Measurements from ENCODE around the gene TSPOAP1.
A peak's percentile ranks its signal among the peaks of the same experiment; 100 is the strongest.

The TSPOAP1 gene

DNA sequence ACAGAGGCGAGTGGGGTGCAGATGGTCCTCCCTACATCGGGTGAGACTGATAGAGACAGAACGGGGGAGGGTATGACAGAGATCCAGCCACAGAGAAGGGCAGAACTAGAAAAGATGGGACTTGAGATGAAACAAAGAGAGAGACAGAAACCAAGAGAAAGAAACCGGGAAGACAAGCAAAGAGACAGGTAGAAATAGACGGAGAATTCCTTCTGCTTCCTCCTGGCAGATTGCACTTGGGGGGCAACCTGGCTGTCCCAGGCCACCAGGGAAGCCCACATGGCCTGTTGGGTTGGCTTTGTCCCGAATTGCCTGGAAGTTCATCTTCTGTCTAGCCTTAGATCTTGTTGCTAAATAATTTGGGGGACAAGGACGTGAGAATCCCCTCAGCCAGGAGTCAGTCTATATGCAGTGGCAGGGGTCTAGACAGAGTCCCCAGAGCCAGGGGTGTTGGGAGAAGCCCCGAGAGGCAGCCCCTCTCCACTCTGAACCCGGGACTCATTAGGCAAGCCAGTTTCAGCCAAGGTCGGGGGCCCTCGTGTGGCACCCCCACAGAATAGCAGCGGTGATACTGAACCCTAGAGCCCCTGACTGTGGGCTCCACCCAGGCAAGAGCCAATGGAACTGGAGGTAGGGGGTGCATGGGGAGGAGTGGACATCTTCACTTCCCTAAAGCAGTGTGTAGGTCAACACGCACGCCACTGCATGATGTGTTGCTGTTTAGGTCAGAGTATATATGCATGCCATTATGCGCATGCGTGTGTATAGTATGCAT lies 627 bp upstream of the TSPOAP1 start:
- peak; percentile 78 for DNase-seq (ENCODE audit: low spot score)

DNA sequence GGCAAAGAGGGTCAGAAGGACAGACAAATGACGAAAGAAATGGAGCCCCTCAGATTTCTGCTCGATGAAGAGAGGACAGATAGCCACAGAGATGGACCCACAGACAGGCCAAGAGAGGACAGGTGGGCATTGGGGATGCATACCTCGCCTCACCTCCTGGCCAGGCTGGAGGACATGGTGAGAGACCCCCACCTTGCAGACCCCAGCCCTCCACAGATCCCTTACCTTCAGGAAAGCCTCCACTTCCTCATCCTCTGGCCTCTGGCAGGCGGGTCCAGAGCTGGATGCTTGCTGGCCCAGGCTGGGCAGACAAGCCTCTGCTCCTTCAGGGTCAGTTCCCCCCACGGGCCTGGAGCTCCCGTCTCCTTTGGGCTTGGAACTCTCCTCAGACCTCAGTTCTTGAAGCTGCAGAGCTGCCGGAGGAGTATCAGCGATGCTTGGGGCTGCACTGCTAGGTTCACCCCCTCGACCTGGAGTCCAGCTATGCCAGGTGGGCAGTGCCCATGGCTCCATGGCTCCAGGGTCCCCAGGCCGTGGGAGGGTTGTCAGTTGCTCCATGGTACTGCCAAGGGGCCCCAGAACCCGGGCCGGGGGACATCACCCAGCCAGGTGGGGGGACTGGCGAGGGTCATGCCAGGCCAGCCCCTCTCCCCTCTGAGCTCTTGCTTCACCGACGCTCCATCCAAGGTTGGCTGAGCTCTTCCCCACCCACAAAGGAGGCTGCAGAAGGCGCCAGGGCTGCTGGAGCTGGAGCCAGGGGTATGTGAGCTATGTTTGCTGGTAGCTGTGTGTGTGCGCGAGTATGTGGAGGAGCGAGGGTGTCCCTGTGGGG lies 1.0 kb downstream of the TSPOAP1 start:
- DNase-seq (ENCODE audit: low spot score) = no peak

DNA sequence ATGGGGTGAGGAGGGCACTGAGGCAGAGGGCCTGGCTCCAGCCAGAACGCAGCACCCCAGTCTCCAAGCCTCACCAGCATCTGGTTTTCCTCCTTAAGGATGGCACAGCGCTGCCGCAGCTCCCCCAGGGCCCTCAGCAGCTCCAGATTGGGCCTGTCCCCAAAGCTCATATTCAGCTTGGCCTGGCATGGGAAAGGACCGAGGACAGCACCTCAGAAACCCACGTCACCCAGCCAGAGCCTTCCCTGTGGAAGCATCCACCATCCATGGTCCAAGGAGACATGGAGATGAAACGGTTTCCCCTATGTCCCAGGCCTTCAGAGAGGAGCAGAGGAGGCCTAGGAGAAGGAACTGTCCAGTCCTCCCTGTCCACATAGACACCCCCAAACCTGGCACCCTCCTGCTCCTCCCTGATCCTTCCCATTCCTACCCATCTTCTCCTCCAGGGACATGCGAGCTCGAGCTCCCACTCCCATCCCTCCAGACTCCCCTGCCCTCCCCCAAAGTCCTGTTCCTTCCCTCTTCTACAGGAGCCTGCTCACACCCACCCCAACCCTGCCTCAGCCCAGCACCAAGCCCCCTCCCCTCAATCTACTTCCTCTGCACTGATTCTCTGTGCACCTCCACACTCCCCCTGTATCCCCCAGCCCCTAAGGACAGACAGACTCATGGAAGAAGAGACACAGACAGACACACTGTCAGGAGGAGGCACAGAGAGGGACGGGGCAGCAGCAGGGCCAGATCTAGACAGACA lies 1.8 kb downstream of the TSPOAP1 start:
- DNase-seq (ENCODE audit: low spot score) = peak; percentile 7

DNA sequence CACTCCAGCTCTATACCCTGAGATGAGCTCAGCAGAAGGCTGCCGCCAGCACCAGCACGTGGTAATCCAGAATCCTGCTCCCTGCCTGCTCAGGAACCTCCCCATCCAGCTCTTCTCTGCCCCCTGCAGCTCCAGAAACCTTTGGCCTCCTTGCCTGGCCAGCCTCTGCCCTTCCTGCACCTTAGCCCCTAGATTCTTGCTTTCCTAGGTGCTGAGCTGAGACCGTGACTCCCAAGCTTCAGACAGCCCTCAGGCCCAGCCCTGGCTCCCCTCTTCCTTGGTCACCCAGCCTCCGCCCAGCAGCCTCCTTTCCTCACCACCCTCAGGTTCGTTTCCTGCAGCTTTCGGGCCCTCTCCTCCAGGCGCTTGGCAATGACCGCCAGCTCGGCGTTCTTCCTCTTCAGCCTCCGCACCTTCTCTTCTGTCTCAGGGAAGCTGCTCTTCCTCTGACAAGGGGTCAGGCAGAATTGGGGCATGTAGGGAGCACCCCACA lies 2.6 kb downstream of the TSPOAP1 start:
- DNase-seq (ENCODE audit: low spot score) = no peak

DNA sequence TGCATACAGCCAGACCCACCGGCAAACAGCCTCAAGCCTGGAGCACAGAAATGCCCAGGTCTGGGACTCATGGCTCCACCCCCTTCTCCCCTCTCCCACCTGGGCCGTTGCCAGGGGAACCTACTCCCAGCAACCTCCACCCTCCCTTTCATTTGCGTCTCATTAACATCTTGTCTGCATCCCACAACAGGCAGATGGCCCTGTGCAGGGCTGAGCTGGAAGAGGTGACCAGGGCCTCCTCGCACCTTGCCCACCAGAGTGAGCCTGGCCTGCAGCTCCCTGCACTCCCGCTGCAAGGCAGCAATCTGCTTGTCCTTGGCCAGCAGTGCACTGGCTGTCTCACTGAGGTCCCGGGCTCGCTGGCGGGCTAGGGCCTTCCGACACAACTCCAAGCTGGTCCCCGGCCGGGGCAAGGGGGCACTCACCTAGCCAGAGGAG lies 3.3 kb downstream of the TSPOAP1 start:
- DNase-seq (ENCODE audit: low spot score) = no peak

DNA sequence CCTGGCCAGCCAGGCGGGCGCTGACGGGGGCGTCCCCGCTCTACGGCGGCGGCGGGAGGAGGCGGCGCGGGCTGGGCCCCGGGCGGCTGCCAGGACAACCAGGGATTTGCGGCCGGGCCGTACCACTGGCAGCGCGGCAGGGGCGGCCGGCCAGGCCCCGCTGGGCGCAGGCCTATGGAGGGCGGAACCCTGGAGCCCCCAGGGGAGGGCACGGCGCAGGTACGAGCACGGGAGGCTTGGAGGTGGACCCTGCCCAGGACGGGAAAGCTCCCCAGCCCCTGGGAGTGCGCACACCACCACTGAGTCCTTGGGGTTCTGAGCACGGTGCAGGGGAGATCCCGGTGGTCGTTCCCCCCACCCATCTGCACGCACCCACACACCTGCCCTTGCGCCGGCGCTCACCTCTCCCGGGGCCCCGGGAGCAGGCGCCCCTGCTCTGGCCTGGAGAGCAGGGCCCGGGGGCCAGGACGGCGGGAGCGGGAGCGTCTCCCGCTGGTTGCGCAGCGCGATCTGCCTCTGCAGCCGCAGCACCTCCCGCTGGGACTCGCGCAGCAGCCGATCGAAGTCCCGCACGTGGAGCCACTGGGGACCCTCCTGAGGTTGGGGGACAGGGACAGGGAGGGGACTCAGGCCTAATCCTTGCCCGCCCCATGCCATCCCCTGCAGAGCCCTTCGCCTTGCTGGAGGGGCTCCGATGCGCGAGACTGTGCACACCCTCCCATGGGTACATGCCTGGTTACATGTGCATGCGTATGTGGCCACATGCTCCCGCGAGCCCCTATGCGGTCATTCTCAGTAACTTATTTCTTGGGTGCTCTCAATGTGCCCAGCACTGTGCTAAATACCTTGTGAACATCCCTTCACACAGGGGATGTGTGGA lies 3.9 kb downstream of the TSPOAP1 start:
- DNase-seq (ENCODE audit: low spot score) = no peak

DNA sequence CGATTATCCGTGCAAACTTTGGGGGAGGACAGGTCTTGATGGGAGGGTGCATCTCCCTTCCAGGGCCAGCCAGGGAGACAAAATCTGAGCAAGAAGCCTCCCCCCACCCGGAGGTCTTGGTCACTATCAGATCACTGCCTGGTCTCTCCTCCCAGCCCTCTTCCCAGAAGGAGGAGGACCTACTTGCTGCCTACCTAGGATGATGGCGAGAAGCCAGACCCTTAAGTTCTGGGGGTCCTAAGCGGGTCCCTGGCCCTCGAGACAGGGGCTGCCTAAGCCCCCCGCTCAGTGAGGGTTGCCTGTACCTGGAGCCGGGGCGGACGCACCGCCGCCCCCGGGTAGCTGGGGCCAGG lies 4.6 kb downstream of the TSPOAP1 start:
- no peak for DNase-seq (ENCODE audit: low spot score)

DNA sequence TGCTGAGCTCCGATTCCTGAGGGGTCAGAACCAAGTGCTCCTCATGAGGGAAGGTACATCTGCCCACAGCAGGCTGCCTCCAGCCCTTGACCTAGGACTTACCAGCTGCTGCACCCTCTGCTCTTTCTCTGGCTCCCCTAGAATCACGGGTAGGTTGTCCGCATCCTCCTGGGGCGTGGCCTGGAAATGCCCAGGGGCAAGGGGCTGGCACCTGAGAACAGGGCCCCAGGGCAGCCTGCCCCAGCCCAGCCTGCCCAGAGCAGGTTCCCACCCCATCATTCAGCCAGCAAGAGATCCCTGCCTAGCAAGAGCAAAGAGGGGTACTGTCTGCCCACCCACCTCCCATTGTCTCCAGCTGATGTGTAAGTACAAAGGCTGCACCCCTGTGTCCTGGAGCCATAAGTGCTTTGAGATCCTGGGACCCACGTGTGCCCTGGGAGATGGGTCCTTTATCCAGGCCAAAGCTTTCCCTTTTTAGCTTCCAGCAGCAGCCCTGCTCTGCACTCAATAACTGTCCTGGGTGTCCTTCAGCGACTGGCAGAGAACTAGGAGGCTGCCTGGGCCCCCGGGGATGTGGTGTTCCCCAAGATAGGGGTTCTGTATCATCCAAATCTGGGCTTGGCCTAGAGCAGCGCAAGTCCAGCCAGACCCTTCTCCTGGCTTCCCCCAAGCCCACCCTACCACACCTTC lies 5.1 kb downstream of the TSPOAP1 start:
- no peak for DNase-seq (ENCODE audit: low spot score)

DNA sequence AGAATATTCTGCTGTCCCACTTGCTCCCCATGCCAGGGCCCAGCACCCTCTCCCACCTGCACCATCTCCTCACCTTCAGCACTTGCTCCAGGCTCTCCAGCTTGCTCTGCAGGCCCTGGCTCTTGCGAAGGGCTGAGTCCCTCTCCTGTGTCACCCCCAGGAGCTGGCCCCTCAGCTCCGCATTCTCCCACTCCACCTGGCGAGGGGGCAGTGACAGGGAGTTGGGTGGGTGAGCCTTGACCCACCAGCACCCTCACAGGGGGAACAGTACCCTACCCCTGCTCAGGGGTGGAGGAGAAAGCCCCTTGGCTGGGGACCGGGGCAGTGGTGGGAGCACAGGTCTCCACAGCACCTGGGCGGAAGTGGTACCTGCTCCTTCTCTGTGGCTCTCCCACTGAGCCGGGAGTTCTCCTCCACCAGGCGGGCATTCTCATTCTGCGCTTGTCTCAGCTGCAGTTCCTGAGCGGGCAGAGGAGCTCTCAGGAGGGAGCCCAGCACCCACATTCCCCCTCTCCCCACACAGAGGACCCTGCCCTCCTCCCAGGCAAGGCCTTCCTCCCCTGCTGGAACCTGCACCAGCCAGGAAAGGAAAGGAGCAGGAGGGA lies 5.9 kb downstream of the TSPOAP1 start:
- DNase-seq (ENCODE audit: low spot score) = no peak

DNA sequence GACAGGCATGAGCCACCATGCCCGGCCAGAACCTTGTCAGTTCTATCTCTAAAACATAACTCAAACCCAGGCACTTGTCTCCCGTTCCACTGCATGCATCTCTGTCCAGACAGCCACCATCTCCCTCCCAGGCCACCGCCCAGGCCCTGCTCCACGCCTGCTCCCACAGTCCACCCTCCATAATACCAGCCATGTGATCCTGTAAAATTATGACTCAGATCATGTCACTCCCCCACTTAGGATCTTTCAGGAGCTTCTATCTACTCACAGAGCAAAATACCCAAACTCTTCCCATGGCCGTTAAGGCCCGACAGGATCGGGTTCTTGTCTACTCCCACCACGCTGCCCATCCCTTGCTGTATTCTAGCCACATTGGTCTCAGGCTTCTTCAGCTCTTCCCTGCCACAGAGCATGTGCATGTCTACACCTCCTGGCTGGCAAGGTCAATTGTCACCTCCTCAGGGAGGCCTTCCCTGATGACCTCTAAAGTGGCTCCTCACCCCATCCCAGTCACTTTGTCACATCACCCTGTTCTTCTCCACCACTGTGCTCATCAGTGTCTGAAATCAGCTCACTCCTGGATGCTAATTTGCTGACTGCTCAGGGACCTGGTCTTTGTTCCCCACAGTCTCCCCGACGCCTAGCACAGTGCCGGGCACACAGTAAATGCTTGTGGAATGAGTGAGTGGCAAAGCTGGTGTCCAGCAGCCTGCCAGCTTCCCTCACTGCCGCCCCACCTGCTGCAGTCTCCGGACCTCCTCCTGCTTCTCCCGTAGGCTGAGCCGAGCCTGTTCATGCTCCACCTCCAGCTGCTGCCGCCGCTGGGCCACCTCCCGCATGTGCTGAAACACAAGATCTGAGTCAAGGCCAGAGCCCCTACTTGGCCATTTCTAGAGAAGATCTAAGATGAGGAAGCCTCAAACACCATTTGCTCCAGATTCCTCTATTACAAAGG lies 6.7 kb downstream of the TSPOAP1 start:
- DNase-seq (ENCODE audit: low spot score) = no peak

DNA sequence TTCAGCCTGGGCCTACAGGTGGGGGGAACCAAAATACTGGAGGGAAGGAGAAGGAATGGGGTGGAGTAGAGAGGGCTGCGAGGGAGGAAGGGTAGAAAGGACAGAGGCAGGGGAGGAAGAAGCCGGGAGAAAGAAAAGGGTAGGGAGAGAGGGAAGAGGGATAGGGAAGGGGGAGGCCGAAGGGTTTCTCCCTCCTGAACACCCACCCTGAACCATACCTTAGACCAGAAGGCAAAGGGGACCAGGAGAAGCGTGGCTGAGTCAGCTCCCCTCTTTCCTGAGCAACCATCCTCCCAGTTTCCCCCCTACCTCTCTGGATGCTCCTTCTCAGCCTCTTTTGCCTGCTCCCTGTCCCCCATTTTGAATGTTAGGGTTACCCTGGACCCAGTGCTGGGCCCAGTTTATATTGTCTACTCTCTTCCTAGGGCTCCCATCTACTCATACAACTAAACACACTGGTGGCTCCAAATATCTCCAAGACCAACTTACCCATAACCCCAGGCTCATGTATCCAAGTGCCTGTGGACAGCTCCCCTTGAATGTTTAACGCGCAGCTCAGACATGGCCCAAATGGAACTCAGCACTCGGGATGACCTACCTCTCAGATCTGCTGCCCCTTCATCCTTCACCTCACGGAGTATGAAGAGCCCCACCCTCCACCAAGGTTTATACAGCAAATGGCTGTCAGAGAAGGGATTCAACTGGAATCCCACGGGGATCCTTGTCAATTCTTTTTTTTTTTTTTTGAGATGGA lies 7.8 kb downstream of the TSPOAP1 start:
- DNase-seq (ENCODE audit: low spot score) = no peak

DNA sequence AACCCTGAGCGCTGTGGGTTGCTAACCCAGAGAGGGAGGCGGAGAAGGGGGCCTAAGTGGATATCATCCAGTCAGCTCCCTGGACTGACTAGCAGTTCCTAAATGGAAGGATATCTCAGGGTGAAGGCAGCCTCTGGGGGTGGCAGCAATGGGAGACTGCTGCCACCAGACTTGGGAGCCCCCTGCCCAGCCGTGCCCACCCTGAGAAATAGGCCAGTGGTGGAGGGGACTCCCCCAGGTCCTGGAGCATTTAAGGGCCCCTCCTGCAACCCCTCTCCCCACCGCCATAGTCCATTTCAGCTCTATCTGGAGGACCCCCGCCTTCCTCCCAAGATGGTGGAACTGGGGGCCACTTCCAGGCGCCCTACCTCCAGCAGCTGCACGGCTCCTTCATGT lies 8.4 kb downstream of the TSPOAP1 start:
- no peak for DNase-seq (ENCODE audit: low spot score)

DNA sequence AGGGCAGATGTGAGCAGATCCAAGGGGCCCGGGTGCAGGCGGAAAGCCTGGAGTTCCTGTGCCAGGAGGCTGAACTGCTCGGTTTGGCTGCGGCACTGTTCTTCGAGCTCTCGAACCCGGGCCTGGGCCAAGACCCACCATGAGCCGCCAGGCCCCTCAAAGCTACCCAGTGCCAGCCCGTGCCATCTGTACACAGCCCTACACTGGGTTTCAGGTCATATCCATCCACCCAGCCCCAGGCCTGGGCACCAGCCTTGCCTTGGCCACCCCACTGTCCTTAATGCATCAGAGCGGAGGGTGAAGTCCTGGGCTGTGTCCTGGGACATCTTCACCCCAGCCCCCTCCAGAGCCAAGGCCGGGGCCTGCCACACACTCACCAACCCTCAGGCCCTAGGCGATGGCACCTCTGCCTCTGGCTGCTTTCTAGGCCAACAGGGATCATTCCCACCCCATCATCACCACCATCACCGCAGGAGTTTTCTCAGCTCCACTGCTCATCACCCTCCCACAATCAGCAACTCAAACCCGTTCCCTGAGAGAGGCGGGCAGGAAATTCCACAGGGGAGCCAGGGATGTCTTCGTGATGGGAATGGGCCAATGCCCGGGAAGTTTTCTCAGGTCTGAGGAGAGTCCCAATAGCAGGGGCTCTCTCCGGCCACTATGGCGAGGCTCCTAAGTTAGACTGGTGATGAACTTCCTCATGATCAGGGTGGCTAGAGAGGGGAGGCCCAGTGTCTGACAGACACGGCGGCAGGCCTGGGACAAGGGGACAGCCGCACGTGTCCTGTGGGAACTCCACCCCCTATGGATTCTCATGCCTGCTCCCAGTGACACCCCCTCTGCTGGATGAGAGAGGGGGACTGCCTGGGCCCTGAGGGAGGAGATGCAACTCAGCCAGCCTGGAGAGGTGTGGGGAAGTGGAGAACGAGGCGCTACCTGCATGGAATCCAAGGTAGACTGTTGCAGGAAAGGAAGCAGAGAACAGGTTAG lies 9.1 kb downstream of the TSPOAP1 start:
- DNase-seq (ENCODE audit: low spot score) = no peak

DNA sequence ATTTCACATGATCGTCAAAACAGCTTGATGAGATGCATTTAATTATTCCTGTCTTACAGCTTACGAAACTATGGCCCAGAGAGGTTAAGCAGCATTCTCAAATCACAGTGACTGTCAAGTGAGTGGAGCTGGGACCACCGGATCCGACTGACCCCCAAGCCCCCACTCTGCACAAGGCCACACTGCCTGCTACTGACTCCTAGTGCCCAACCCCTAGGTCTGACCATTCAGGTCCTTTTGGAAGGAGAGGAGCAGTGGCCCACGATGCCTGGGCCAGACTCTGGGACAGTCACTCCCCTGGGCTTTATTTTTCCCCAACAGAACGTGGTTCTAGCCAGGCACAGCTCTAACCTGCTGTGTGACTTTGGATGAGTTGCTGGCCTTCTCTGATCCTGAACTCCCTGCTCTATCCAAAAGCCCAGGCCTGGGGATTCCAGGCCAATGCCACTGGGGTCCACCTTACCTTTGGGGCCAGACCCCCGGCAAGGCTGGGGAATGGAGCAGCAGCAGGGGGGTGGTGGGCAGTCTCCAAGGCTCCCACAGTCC lies 9.9 kb downstream of the TSPOAP1 start:
- no peak for DNase-seq (ENCODE audit: low spot score)

DNA sequence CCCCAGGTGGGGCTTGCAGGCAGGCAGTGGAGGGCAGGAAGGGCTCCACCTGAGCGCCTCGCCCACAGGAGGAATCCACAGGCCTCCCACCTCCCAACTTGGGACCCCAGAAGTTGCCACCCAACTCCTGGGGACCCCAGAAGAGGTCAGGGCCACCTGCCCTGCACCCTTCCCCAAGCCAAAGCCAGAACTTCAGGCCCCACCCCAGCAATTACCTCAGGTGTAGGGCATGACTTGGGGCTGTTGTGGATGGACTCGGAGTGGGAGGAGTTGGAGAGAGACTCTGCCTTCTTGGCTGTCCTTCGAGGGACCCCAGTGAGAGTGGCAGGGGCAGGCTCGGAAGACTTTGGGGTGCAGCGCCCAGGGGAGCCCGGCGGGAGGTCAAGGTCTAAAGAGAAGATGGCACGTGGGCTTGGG lies 10.5 kb downstream of the TSPOAP1 start:
- no peak for DNase-seq (ENCODE audit: low spot score)

DNA sequence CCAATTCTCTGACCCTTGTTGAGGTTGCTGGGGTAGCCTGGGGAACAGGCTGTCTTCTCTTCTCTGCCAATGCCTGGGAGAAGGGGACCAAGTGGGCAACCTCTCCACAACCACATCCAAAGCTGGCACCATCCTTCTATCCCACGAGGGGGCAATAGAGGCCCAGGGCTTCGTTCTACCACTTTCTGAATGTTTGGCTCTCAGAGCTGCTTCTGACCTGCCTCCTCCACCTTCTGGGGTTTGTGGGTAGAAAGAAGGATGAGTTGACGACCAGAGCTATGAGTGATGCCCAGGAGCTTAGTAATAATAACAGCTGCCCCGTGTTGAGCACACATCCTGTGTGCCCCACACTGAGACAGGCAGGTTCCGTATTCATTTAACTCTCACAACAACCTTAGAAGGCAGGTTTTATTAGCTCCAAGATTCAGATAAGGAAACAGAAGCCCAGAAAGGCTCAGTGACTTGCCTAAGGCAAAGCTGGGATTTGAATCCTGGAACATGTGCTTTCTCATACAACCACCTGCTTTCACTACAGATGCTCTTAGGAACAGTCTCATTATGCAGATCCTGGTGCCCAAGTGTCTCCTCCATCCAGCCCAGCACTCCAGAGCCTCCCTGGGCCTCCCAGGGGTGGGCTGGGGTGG lies 11.1 kb downstream of the TSPOAP1 start:
- peak; percentile 85 for DNase-seq (ENCODE audit: low spot score)

Measured in CD4-positive, alpha-beta T cell treated with Interleukin-6 at 100 ng/mL for 8 hours (primary cell).